Caco-2 (cell line): ENCODE data around the gene HNF1B. TPM values are rescaled to one million over a fixed set of nuclear protein-coding genes. Genes with fewer than 3 reads are reported as not detected.

Experiments used
- BruUV-seq: library from RNA; stranded (reverse); fragments of 400-500 nt; replicated peaks from 2 replicates; lab custom pipeline; 2021; lab: Mats Ljungman, UMichigan
- CTCF ChIA-PET: fragments of 300-600 bp; sonication (Branson Sonifier 250); formaldehyde crosslinking; loops from one replicate; lab custom pipeline; 2022; ENCODE audit warnings: antibody characterized with exemption; lab: Charles Lee
- POLR2A ChIA-PET: fragments of 300-600 bp; sonication (Branson Sonifier 250); formaldehyde crosslinking; loops from one replicate; lab custom pipeline; 2022; ENCODE audit warnings: antibody characterized with exemption; lab: Charles Lee
- DNase-seq, 2 experiments: peaks; one replicate each; pipeline versions ENCODE4 v3.0.0 to v3.0.0-alpha.2; 2020 to 2022
- H3K27me3 ChIP-seq: replicated peaks from 2 replicates; pipeline ENCODE4 v1.6.0; 2011; ENCODE audit warnings: low read length; ENCODE audit not compliant: control insufficient read depth, insufficient read depth
- H3K36me3 ChIP-seq: 2 replicates; pipeline ENCODE4 v1.5.1; 2011; ENCODE audit warnings: low read length; ENCODE audit not compliant: control insufficient read depth, insufficient read depth
- H3K4me1 ChIP-seq: fragments of 250-450 bp; sonication (Bioruptor Pico); 2 replicates; pipeline ENCODE4 v1.5.1; 2020; ENCODE audit warnings: mild to moderate bottlenecking
- H3K4me3 ChIP-seq: 2 replicates; pipeline ENCODE4 v1.5.1; 2011; ENCODE audit warnings: low read depth, mild to moderate bottlenecking, control low read depth, low read length
- H3K9me3 ChIP-seq: fragments of 250-450 bp; sonication (Bioruptor Pico); 2 replicates; pipeline ENCODE4 v1.5.1; 2020; ENCODE audit warnings: mild to moderate bottlenecking, moderate library complexity
- H3K27ac Mint-ChIP-seq: one replicate; pipeline ENCODE4 v1.8.0; 2022; ENCODE audit warnings: mixed read lengths; ENCODE audit not compliant: unreplicated experiment
- H3K27me3 Mint-ChIP-seq: one replicate; pipeline ENCODE4 v1.8.0; 2022; ENCODE audit warnings: mixed read lengths; ENCODE audit not compliant: insufficient read depth, unreplicated experiment
- H3K36me3 Mint-ChIP-seq: one replicate; pipeline ENCODE4 v1.8.0; 2022; ENCODE audit warnings: mild to moderate bottlenecking, mixed read lengths; ENCODE audit not compliant: insufficient read depth, unreplicated experiment
- H3K4me1 Mint-ChIP-seq: one replicate; pipeline ENCODE4 v1.8.0; 2022; ENCODE audit warnings: low read depth, mixed read lengths; ENCODE audit not compliant: unreplicated experiment
- H3K4me3 Mint-ChIP-seq: one replicate; pipeline ENCODE4 v1.8.0; 2022; ENCODE audit warnings: mild to moderate bottlenecking, moderate library complexity, mixed read lengths; ENCODE audit not compliant: unreplicated experiment
- H3K9me3 Mint-ChIP-seq: one replicate; pipeline ENCODE4 v1.8.0; 2022; ENCODE audit warnings: mixed read lengths; ENCODE audit not compliant: unreplicated experiment
- CTCF ChIP-seq, 2 experiments: fragments of 200-600 bp in 1 of 2; IDR thresholded peaks; 1 replicate in 1 of 2; 2 replicates in 1 of 2; pipeline versions ENCODE4 v1.5.1 to v1.8.0; 2011 to 2022; ENCODE audit warnings: antibody characterized with exemption in 1 of 2, control low read depth in 1 of 2, inconsistent platforms in 1 of 2, low read depth in 1 of 2, low read length in 1 of 2, mild to moderate bottlenecking in 1 of 2, moderate library complexity in 1 of 2; ENCODE audit not compliant: insufficient read depth in 1 of 2, severe bottlenecking in 1 of 2, unreplicated experiment in 1 of 2
- intact Hi-C: fragments of 100-400 bp; cut with micrococcal nuclease; formaldehyde crosslinking; loops from one replicate; pipeline ENCODE4 v1.10.0; 2022; ENCODE audit not compliant: unreplicated experiment
- total RNA-seq: library from RNA; stranded (reverse); gene quantifications from 2 replicates; pipeline ENCODE4 v1.2.3, GENCODE V29; 2022

The HNF1B gene
- total RNA-seq, 1 experiment from 2014 or later: 36.9 TPM

GRCh38 chr17:37664214-37664613, 80.6 kb downstream of the HNF1B start:
- H3K4me1 Mint-ChIP-seq: peaks cover 20% of the 10 kb centered on the region
- no peak for DNase-seq
- H3K36me3 Mint-ChIP-seq: no peaks in the 10 kb centered on the region
- H3K9me3 Mint-ChIP-seq: no peaks in the 10 kb centered on the region
- ChIA-PET POLR2A (no interaction called here), CTCF (no interaction called here)
- Histone ChIP-seq H3K4me3 (no peak overlapping the region), H3K36me3 (no peaks in the 10 kb centered on the region), H3K27me3 (no peaks in the 10 kb centered on the region), H3K4me1 (peaks cover 11% of the 10 kb centered on the region; the same call in 1 of the 2 replicates), H3K9me3 (no peaks in the 10 kb centered on the region)
- no TSS peak for BruUV-seq
- no peak for TF ChIP-seq CTCF (IDR thresholded peaks at IDR 0.05; ENCODE audit: insufficient read depth in 1 of 2, low read depth in 1 of 2, low read length in 1 of 2, severe bottlenecking in 1 of 2, unreplicated experiment in 1 of 2)
- intact Hi-C loops: no loop called here
- H3K27me3 Mint-ChIP-seq: no peaks in the 10 kb centered on the region
- no peak overlapping the region for H3K4me3 Mint-ChIP-seq
- H3K27ac Mint-ChIP-seq: no peak overlapping the region

- no TSS peak for BruUV-seq
- H3K4me1 ChIP-seq: peaks cover 5% of the 10 kb centered on the region; the same call in 1 of the 2 replicates
- no peaks in the 10 kb centered on the region for H3K27me3 ChIP-seq
- TF ChIP-seq CTCF (IDR thresholded peaks at IDR 0.05; ENCODE audit: insufficient read depth in 1 of 2, low read depth in 1 of 2, low read length in 1 of 2, severe bottlenecking in 1 of 2, unreplicated experiment in 1 of 2): no peak
- H3K4me3 ChIP-seq: no peak overlapping the region
- POLR2A ChIA-PET: no interaction called here
- CTCF ChIA-PET: interaction anchor here (0.6 to 1.6 kb wide), 4 partner anchors 9 to 73 kb away, joined by 3 to 10 read pairs (median 4); no protein-coding TSS in a partner anchor
- H3K36me3 ChIP-seq: no peaks in the 10 kb centered on the region
- intact Hi-C loops: no loop called here
- no peaks in the 10 kb centered on the region for H3K27me3 Mint-ChIP-seq
- no peaks in the 10 kb centered on the region for H3K9me3 ChIP-seq
- H3K27ac Mint-ChIP-seq: no peak overlapping the region
- H3K9me3 Mint-ChIP-seq: no peaks in the 10 kb centered on the region
- DNase-seq: no peak
- H3K36me3 Mint-ChIP-seq: no peaks in the 10 kb centered on the region
- peaks cover 20% of the 10 kb centered on the region for H3K4me1 Mint-ChIP-seq
- H3K4me3 Mint-ChIP-seq: no peak overlapping the region
Measured at GRCh38 chr17:37662353-37662752, 82.5 kb downstream of the HNF1B start.

GRCh38 chr17:37661400-37662014, 83.4 kb downstream of the HNF1B start:
- no peak for DNase-seq
- H3K4me1 ChIP-seq: peaks cover 5% of the 10 kb centered on the region; the same call in 1 of the 2 replicates
- Mint-ChIP-seq H3K27ac (no peak overlapping the region), H3K27me3 (no peaks in the 10 kb centered on the region), H3K4me1 (peaks cover 20% of the 10 kb centered on the region), H3K9me3 (no peaks in the 10 kb centered on the region), H3K4me3 (no peak overlapping the region), H3K36me3 (no peaks in the 10 kb centered on the region)
- H3K4me3 ChIP-seq: no peak overlapping the region
- ChIA-PET CTCF (interaction anchor here (0.7 to 1.6 kb wide), 3 partner anchors 10 to 28 kb away, joined by 4 to 10 read pairs (median 5); no protein-coding TSS in a partner anchor), POLR2A (interaction anchor here (0.6 kb wide), 1 partner anchor 52 kb away, joined by 4 read pairs; the partner anchor contains the start of gene SYNRG)
- intact Hi-C loops: no loop called here
- TF ChIP-seq CTCF (IDR thresholded peaks at IDR 0.05; ENCODE audit: insufficient read depth in 1 of 2, low read depth in 1 of 2, low read length in 1 of 2, severe bottlenecking in 1 of 2, unreplicated experiment in 1 of 2): peak in 1 of 2 experiments; percentile 26
- H3K27me3 ChIP-seq: no peaks in the 10 kb centered on the region
- BruUV-seq: no TSS peak
- no peaks in the 10 kb centered on the region for H3K9me3 ChIP-seq
- H3K36me3 ChIP-seq: no peaks in the 10 kb centered on the region
